ENCODE data around the gene MRPL33. TPM values are rescaled to one million over a fixed set of nuclear protein-coding genes. Genes with fewer than 3 reads are reported as not detected.
"Not testable (repeated sequence)": the region's sequence is repeated elsewhere in the genome, so short reads cannot be mapped to it uniquely, and the experiment has no call there.

MRPL33 gene
- total and polyA plus RNA-seq, 12 donors = 123 to 661 (median 253) TPM

- no peaks in the 10 kb centered on the region for H3K27me3 ChIP-seq
- H3K4me1 ChIP-seq = peaks cover 3 to 22% (median 19%) of the 10 kb centered on the region in 9 donors
- ATAC-seq (no peak), DNase-seq (no peak)
- 68 to 73% methylated on average over 3 of the region's 3 CpGs for WGBS, 2 donors
- intact Hi-C loops (cut with DNase I) = no loop called here
- no peaks in the 10 kb centered on the region for H3K36me3 ChIP-seq
- TF ChIP-seq CTCF (IDR thresholded peaks at IDR 0.05) = no peak
- H3K9me3 ChIP-seq = peaks cover 0 to 9% (median 0%) of the 10 kb centered on the region in 11 donors
- H3K27ac ChIP-seq = no peak overlapping the region
- H3K4me3 ChIP-seq = no peak overlapping the region
Observed at GRCh38 chr2:27741673-27742072, 29.8 kb upstream of the MRPL33 start.

- 96% methylated on average over 9 of the region's 9 CpGs for WGBS, 2 donors
- no peak for ATAC-seq
Observed at GRCh38 chr2:27742571-27742970, 28.9 kb upstream of the MRPL33 start.

DNA sequence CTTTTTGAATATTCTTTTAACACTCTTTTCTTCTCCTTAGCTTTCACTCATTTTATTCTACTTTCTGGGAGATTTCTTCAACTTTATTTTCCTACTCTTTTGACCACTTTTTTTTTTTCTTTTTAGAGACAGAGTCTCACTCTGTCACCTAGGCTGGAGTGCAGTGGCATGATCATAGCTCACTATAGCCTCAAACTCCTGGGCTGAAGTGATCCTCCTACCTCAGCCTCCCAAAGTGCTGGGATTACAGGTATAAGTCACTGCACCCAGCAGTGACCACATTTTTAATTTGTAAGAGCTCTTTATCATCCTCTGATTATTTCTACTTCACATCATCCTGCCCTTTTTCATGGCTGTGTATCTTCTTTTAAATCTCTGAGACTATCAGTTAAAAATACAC is 26.0 kb upstream of the MRPL33 start:
- intact Hi-C loops (cut with DNase I); H3K36me3 ChIP-seq; H3K27ac ChIP-seq: not testable (repeated sequence)

More at GRCh38 chr2:27742571-27742970, 28.9 kb upstream of the MRPL33 start:
- no peak overlapping the region for H3K27ac ChIP-seq
- H3K9me3 ChIP-seq = peaks cover 0 to 9% (median 0%) of the 10 kb centered on the region in 11 donors
- H3K36me3 ChIP-seq = no peaks in the 10 kb centered on the region
- H3K4me3 ChIP-seq = no peak overlapping the region
- H3K27me3 ChIP-seq = no peaks in the 10 kb centered on the region
- intact Hi-C loops (cut with DNase I) = no loop called here
- TF ChIP-seq CTCF (IDR thresholded peaks at IDR 0.05) = no peak
- no peak for DNase-seq
- H3K4me1 ChIP-seq = peaks cover 2 to 13% (median 10%) of the 10 kb centered on the region in 9 donors

GRCh38 chr2:27746325-27746724 is 25.2 kb upstream of the MRPL33 start:
- H3K4me3 ChIP-seq = no peak overlapping the region
- ATAC-seq (no peak), DNase-seq (no peak)
- no peaks in the 10 kb centered on the region for H3K36me3 ChIP-seq
- no peak for TF ChIP-seq CTCF (IDR thresholded peaks at IDR 0.05)
- no peak overlapping the region for H3K27ac ChIP-seq
- intact Hi-C loops (cut with DNase I) = no loop called here
- peaks cover 0 to 7% (median 0%) of the 10 kb centered on the region in 9 donors for H3K4me1 ChIP-seq
- peaks cover 0 to 13% (median 0%) of the 10 kb centered on the region in 11 donors for H3K9me3 ChIP-seq
- no peaks in the 10 kb centered on the region for H3K27me3 ChIP-seq
- 85 to 91% methylated on average over 2 of the region's 2 CpGs for WGBS, 2 donors

More for the DNA sequence above, 26.0 kb upstream of the MRPL33 start:
- not testable (repeated sequence) for DNase-seq, H3K4me3 ChIP-seq, H3K4me1 ChIP-seq, H3K27me3 ChIP-seq, ATAC-seq
- peaks cover 0 to 18% (median 0%) of the 10 kb centered on the region in 11 donors for H3K9me3 ChIP-seq

- WGBS, 2 donors = 62 to 66% methylated on average over 6 of the region's 6 CpGs
- Histone ChIP-seq H3K9me3 (peaks cover 0 to 13% (median 0%) of the 10 kb centered on the region in 11 donors), H3K4me1 (peaks cover 0 to 7% (median 0%) of the 10 kb centered on the region in 9 donors), H3K4me3 (no peak overlapping the region), H3K27me3 (no peaks in the 10 kb centered on the region), H3K27ac (peak overlapping the region in 1 of 10 donors; percentile 35), H3K36me3 (no peaks in the 10 kb centered on the region)
- intact Hi-C loops (cut with DNase I) = no loop called here
- DNase-seq (no peak), ATAC-seq (peak in 6 of 8 donors; percentile 64 to 94 (median 76))
- TF ChIP-seq CTCF (IDR thresholded peaks at IDR 0.05) = no peak
Observed at GRCh38 chr2:27747827-27748352, 23.6 kb upstream of the MRPL33 start.

DNA sequence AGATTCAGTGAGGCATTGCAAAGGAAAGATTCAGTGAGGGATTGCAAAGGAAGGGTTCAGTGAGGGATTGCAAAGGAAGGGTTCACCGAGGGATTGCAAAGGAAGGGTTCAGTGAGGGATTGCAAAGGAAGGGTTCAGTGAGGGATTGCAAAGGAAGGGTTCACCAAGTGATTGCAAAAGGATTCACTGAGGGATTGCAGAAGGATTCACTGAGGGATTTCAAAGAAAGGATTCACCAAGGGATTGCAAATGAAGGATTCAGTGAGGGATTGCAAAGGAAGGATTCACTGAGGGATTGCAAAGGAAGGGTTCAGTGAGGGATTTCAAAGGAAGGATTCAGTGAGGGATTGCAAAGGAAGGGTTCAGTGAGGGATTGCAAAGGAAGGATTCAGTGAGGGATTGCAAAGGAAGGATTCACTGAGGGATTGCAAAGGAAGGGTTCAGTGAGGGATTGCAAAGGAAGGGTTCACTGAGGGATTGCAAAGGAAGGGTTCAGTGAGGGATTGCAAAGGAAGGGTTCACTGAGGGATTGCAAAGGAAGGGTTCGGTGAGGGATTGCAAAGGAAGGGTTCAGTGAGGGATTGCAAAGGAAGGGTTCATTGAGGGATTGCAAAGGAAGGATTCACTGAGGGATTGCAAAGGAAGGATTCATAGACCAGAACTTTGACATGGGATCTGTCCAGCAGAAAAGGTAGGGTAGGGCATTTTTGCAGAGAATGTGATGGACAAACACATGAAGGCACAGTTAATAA is 22.5 kb upstream of the MRPL33 start:
- H3K4me1 ChIP-seq; DNase-seq; H3K36me3 ChIP-seq; H3K27ac ChIP-seq; H3K4me3 ChIP-seq; ATAC-seq; intact Hi-C loops (cut with DNase I); H3K27me3 ChIP-seq: not testable (repeated sequence)
- H3K9me3 ChIP-seq = peaks cover 0 to 13% (median 0%) of the 10 kb centered on the region in 11 donors
- 87 to 91% methylated on average over 2 of the region's 2 CpGs for WGBS, 2 donors
